Posterior cingulate gyrus (tissue), 11 donors: ENCODE measurements around the gene CASP4.
"Not testable (repeated sequence)": the region's sequence is repeated elsewhere in the genome, so short reads cannot be mapped to it uniquely, and the experiment has no call there.

Source experiments
- DNase-seq, 10 donors: peaks; one replicate each; pipeline versions ENCODE4 v3.0.0 to v3.0.0-alpha.2; 2020 to 2021; ENCODE audit warnings: mixed read lengths in 3 of 10
- intact Hi-C: fragments of 100-400 bp; cut with DNase I; formaldehyde crosslinking; loops from one replicate; pipeline ENCODE4 v1.15.1; 2023

CASP4 gene

DNA sequence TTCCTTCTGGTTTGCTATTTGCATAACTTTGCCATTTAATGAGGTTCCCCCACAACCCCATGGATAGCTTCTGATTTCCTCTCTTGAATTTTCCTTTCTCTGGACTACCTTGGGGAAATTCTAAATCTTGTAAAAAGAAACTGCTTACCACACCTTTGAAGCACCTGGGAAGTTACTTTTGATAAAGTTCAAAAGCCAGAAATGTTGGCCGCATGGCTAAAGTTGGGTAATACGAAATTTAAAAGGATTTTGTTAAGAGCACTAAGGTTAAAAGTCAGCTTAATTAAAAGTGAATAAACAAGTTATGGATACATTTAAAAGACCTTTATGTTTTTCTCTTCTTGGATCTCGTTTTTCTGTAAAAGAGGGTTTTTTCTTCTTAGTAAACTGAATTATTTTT, 5.5 kb downstream of the CASP4 start:
- intact Hi-C loops: no loop called here
- no peak for DNase-seq

DNA sequence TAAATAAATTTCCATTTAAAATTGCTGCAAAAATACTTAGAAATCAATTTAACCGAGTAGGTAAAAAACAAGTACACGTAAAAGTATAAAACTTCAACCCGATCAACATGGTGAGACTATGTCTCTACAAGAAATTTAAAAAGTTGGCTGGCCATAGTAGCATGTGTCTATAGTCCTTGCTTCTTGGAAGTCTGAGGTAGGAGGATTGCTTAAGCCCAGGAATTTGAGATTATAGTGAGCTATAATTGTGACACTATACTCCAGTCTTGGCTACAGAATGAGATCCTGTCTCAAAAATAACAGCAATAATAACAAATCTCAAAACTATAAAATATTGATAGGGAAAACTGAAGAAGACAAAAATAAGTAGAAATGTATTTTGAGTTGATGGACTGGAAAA, 11.1 kb downstream of the CASP4 start:
- intact Hi-C loops: no loop called here

DNA sequence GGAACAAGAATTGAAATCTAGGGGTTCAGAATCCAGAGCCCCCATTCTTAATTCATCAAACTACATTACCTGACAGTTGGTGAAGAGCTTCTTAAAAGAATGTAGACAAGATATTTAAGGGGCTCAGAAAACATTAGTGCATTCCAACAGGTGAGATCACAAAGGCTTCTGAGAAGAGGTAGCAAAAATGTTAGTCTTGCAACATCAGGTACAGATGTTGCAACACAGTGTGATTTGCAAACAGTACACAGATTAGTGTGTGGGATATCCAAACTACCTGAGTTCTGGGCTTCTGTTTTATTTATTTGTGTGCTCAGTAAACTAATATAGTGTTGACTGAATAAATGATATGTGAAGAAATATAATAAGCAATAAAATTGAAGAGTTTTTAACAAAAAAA, 11.8 kb downstream of the CASP4 start:
- intact Hi-C loops: no loop called here
- DNase-seq: no peak

More for the DNA sequence above, 11.1 kb downstream of the CASP4 start:
- DNase-seq: no peak

DNA sequence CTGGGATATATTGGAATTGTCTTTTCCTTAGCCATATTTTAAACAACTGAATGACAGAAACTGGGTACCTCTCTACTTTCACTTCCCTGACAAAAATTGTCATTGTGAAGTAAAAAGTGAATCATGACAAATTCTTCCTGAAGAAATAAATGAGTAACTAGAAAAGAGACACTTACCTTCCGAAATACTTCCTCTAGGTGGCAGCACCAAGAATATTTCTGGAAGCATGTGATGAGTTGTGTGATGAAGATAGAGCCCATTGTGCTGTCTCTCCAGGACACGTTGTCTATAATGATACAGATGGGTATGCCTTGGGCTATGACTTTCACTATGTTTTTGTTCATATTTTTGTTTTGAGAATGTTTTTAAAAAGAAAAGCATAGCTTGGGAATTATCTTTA, 21.5 kb downstream of the CASP4 start:
- intact Hi-C loops: no loop called here
- no peak for DNase-seq

DNA sequence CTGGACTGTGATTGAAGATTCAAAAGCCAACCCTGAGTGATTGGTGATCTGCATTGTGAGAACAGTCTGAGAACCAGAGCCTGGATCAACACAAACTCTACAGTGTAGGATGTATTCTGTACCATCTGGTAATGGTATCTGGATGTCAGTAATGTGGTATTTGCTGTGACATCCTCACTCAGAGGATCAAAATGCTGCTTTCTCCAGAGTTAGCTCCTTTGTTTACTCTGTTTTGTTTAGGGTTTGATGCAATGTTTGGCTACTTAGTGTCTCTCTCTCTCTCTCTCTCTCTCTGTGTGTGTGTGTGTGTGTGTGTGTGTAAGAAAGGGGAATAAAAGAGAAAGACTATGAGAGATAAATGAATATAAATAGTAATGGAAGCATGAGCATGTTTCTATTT, 24.3 kb downstream of the CASP4 start:
- intact Hi-C loops: no loop called here
- DNase-seq: no peak

DNA sequence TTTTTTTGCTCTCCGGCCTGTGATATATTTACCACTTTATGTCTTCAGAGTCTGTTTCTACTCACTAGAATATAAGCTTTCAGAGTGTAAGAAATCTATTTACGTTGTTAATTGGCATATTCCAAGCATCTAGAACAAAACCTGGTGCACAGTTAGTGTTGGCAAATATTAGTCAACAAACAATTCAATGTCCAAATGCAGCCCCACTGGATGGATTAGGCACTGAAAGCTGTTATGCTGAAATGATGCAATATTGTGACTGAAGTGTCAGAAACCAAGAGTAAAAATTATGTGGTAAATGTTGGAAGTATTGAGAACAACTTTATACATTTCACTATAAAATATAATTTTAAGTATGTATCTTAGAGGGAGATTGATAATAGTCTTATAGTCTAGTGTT, 24.8 kb downstream of the CASP4 start:
- no peak for DNase-seq
- intact Hi-C loops: no loop called here

DNA sequence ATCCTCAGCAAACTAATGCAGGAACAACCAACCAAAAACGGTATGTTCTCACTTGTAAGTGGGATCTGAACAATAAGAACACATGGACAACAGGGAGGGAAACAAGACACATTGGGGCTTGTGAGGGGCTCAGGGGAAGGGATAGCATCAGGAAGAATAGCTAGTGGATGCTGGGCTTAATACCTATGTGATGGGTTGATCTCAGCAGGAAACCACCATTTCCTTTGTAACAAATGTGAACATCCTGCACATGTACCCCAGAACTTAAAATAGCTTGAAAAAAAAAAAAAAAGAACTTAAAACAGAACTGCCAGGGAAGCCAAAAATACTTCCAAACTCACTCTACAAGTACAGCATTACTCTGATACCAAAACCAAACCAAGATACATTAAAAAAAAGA, 33.8 kb downstream of the CASP4 start:
- DNase-seq: no peak
- intact Hi-C loops: no loop called here

DNA sequence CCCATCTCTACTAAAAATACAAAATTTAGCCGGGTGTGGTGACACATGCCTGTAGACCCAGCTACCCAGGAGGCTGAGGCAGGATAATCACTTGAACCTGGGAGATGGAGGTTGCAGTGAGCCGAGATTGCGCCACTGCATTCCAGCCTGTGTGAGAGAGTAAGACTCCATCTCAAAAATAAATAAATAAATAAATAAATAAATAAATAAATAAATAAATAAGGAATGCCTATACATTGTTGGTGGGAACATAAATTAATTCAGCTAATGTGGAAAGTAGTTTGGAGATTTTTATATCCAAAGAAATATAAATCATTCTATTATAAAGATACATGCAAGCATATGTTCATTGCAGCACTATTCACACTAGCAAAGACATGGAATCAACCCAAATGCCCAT, 34.3 kb downstream of the CASP4 start:
- intact Hi-C loops, DNase-seq: not testable (repeated sequence)

DNA sequence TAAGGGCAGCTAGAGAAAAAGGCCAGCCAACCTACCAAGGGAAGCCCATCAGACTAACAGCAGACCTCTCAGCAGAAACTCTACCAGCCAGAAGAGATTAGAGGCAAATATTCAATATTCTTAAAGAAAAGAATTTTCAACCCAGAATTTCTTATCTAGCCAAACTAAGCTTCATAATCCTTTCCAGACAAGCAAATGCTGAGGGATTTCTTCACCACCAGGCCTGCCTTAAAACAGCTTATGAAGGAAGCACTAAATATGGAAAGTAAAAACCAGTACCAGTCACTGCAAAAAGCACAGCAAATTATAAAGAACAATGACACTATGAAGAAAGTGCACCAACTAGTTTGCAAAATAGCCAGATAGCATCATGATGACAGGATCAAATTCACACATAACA, 39.6 kb downstream of the CASP4 start:
- no peak for DNase-seq
- intact Hi-C loops: no loop called here

DNA sequence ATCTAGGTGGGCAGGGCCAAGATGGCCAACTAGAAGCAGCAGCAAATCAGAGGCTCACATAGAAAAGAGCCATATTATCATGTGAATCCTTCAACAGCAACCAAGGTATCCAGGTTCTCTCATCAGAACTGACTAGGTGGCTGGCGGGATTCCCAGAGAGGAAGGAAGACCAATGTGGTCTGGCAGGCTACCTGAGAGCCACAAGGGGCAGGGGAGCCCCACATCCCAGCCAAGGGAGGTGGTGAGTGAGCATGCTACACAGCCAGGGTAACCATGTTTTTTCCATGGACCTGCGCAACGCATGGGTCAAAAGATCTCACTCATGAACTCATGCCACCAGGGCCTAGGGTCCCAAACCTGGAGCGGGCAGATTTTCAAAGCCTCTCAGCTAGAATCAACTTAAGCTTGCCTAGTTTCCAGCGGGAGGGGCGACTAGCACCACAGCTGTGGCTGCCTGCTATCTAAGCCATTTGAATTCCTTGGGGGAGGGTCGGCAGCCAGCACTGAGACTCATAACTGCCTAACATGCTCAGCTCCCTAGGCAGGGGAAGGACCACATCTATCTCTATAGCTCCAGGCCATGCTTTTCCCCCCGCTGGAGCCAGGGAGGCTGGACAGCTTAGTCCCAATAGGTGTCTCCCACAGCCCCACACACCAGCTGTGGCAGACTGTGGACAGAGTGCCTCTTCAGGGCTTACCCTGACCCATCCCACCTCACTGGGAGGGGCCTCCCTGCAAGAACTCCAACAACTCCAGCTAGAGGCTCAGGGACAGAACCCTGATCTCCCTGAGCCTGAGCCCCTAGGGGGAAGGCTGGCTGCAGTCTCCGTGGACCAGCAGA, 41.4 kb downstream of the CASP4 start:
- intact Hi-C loops: no loop called here
- DNase-seq: peak in 2 of 10 donors; percentile 29 to 49

DNA sequence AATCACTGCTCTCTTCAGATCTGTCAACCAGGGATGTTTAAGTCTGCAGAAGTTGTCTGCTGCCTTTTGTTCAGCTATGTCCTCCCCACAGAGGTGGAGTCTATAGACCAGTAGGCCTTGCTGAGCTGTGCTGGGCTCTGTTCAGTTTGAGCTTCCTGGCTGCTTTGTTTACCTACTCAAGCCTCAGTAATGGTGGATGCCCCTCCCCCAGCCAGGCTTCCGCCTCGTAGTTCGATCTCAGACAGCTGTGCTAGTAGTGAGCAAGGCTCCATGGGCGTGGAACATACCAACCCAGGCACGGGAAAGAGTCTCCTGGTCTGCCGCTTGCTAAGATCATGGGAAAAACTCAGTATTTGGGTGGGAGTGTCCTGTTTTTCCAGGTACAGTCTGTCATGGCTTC, 42.5 kb downstream of the CASP4 start:
- peak in 1 of 10 donors; percentile 43 for DNase-seq
- intact Hi-C loops: no loop called here

DNA sequence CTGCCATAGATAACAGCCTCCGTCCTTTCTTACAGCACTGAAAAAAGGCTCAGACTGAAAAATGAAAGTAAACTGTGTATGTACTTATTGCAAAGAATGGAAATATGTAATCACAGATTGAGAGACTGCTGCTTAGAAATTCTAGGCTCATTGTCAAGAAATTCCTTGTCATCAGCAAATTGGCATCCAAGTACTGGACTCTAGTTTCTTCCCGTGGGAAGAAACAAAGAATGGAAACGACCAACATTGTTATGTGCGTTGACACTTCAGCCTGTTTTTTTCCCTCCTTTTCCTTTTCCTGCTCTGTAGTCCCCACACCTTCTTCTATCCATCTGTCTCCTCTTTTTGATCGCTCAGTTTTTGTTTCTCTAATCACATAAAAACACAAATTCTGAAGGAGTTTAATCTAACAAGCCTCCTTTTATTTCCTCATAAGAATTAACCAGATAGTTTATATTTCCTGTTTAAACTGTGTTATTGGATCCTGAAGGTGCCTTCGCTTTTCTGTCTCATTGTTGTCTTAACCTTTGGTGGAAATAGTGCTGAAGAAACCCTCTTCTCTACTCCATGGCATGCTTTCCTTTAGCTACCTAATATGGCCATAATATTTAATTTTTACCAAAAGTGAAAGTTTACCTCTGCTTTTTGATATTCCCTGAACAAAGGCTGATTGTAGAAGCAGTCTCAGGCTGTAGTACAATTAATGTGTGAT, 50.1 kb downstream of the CASP4 start:
- no peak for DNase-seq
- intact Hi-C loops: no loop called here

DNA sequence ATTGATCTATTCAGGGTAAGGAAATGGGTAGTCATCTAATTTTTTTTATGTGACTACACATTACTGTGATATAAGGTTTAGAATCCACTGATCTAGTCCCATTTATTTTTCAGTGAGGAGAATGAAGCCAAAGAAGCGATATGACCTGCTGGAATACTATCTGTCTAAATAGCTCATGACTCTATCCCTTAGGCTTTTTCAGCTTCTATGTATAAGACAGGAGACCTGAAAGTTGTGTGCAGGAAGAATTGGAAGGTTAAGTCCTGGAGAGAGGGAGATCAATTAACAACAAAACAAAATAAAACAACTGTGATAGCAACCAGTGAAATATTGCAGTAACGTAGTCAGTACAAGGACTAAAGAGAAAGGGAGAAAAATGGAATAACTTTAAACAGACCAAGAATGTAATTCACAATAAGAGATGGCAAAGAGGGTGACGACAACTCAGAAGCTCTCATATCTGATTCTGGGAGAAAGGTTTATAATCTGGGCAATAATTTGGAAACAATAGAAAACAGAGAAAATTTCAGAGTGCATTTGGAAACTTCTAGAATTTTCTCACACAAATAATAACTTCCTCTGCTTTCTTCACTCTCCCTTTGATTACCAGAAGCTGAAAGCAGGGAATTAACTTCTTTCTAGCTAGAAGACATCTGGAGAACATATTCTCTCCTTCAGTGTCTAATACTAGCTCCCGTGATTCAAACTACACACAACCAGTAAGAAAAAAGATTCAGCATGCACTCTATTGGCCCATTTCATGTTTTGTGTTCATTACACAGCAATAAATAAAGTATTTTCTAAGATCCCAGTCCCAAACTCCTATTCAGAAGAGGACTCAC, 50.9 kb downstream of the CASP4 start:
- DNase-seq: no peak
- intact Hi-C loops: no loop called here

DNA sequence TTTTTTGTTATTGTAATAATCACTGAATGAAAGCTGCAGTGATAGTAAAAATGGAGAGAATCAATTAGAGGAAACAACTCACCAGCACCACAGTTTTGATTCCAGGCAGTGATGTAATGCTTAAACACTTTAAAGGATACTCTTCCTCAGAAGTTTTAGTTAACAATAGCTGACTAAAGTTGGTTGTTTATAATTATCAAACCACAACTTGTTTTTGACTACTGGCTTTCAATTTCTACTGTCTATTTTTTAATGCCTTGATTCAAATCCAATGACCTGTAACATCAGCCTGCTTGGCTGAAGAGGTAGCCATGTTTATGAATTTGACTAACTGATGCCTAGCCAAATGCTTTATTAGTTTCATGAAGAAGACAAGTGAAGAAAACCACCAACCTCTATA, 51.9 kb downstream of the CASP4 start:
- intact Hi-C loops: no loop called here
- no peak for DNase-seq

DNA sequence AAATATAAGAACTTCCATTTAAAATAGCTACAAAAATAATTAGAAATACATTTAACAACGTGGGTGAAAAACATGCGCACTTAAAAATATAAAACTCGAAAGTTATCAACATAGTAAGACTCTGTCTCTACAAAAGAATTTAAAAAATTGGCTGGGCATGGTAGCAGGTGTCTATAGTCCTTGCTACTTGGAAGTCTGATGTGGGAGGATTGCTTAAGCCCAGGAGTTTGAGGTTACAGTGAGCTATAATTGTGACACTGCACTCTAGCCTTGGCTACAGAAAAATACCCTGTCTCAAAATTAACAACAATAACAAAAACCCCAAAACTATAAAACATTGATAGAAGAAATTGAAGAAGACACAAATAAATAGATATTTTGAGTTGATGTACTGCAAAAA, 56.3 kb downstream of the CASP4 start:
- intact Hi-C loops: no loop called here
- no peak for DNase-seq

DNA sequence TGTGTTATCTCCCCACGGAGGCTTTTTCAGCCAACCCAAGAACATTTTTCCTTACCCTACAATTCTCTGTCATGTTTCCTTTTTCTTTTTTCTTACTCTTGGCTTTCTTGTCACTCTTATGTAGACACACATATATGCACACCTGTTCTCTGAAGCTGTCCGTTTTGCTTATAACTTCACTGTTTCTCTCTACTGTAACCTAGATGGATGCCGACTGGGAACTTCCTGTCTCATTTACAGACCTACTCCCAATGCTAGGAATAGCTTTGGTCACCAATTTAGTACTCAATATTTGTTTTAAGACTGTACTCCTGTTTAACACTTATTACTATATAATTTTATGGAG, 60.2 kb downstream of the CASP4 start:
- intact Hi-C loops: no loop called here
- DNase-seq: no peak

DNA sequence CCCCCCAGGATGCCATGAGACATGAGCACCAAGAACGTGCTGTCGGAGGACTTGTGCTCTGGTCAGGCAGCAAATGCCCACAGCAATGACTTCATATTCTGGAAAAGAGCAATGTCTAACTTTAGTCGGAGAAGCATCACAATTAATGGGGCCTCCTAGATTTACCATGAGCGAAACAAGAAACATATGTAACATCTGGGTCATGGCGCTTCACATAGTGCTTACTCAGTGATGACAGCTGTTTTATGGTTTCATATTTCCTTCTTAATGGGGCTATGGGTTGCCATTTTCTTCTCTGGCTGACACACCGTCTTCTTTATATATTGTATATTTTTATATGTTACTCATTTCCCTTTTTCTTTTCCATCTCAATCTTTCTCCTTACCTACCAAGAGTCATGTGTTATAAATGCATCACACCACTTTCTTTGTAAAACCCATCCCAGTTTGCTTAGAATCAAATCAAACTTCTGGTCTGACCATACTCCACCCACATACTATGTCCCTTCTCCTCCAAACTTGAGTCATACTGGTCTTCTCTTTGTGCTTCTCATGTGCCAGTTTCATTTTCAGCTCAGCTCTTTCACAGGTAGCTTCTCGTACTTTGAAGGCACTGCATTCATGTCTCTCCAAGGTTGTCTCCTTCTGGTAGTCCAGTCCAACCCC, 60.7 kb downstream of the CASP4 start:
- intact Hi-C loops: no loop called here

DNA sequence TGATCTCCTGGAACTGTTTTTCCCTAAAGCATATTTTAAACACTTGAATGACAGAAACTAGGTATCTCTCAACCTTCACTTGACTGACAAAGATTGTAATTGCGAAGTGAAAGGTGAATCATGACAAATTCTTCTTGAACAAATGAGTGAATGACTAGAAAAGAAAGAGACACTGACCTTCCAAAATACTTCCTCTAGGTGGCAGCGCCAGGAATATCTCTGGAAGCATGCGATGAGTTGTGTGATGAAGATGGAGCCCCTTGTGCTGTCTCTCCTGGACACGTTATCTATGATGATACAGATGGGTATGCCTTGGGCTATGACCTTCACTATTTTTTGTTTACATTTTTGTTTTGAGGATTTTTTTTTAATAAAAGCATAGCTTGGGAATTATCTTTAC, 63.1 kb downstream of the CASP4 start:
- no peak for DNase-seq
- intact Hi-C loops: no loop called here

More for the DNA sequence above, 60.7 kb downstream of the CASP4 start:
- no peak for DNase-seq

DNA sequence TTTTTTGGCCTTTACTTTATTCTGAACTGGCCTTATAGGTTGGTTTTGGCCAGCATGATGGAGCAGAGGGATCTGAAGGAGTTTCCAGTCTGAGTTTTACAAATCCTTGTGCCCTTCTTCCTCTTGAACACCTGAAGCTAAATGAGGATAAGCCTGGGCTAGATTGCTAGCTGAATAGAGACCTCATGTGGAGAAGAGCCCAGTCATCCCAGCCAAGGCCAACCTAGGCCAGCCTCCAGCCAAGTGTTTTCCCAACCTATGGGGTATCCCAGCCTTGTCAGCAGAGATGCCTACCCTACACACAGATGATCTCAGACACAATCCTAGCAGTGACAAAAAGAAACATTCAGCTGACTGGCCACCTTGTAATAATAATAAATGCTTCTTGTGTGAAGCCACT, 69.1 kb downstream of the CASP4 start:
- DNase-seq: no peak
- intact Hi-C loops: no loop called here

DNA sequence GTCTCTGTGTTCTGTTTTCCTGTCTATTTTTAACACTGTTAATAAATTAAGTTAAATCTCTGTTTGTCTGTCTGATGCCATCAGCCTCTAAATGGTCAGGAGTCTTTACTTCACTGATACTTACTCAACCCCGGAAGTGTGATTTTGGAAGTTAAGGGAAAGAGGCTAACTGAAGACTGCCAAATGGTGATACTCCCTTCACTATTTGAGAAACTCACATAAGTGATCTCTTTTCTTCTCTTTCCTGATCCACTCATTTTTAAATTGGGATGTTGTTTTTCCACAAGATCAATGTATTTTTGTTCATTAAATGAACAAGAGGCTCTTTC, 69.7 kb downstream of the CASP4 start:
- intact Hi-C loops: no loop called here
- DNase-seq: no peak
